A673 (cell line): ENCODE measurements around the gene LRRC8C.

Source experiments
- EZH2 ChIP-seq: fragments of 200-600 bp; sonication (generic); IDR thresholded peaks from 2 replicates; pipeline ENCODE4 v1.6.1; 2017; ENCODE audit warnings: borderline replicate concordance, low read depth, mild to moderate bottlenecking, mixed read lengths, antibody characterized with exemption, low read length; ENCODE audit not compliant: poor library complexity, severe bottlenecking
- TF ChIP-seq, protein P1 (sequence below): fragments of 300-800, 200-600 bp; sonication (generic); conservative IDR thresholded peaks from 2 replicates; pipeline ENCODE4 v1.5.1; 2017; ENCODE audit warnings: low read depth, mild to moderate bottlenecking, antibody characterized with exemption, low read length, moderate library complexity, mixed read lengths

DNA sequence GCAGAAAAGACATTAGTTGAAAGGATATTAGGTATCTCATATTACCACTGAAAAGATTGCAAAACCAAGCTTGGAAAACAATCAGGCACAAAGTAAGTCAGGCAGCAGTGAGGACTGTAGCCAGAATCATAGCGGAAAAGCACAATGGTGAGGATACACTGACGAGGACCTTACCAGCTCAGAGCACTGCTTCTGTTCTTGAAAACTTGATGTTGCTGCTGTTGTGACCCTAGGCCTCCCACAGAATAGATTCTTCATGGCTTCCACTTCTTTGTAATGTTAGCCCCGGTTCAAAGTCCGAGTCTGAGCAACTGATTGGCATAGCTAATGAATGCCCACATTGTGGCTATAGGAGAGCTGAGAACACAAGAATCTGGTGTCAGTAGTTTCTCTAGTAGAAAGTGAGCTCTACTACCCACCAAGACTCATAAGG lies 45.2 kb upstream of the LRRC8C start:
- TF ChIP-seq, protein P1, sequence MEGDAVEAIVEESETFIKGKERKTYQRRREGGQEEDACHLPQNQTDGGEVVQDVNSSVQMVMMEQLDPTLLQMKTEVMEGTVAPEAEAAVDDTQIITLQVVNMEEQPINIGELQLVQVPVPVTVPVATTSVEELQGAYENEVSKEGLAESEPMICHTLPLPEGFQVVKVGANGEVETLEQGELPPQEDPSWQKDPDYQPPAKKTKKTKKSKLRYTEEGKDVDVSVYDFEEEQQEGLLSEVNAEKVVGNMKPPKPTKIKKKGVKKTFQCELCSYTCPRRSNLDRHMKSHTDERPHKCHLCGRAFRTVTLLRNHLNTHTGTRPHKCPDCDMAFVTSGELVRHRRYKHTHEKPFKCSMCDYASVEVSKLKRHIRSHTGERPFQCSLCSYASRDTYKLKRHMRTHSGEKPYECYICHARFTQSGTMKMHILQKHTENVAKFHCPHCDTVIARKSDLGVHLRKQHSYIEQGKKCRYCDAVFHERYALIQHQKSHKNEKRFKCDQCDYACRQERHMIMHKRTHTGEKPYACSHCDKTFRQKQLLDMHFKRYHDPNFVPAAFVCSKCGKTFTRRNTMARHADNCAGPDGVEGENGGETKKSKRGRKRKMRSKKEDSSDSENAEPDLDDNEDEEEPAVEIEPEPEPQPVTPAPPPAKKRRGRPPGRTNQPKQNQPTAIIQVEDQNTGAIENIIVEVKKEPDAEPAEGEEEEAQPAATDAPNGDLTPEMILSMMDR, result no peak
- TF ChIP-seq EZH2, result no peak
